Central memory CD8-positive, alpha-beta T cell (primary cell): ENCODE results near the gene ASB6.

Experiments used
- ATAC-seq: fragments of 150-1000 bp; cut with Tn5 transposase; replicated peaks from 2 replicates; pipeline ENCODE4 v1.10.0; 2022; ENCODE audit warnings: mild to moderate bottlenecking, moderate FRiP score, moderate number of reproducible peaks; ENCODE audit not compliant: poor library complexity, severe bottlenecking; ENCODE audit errors: extremely low read depth
- DNase-seq, 2 donors: peaks; one replicate each; pipeline ENCODE4 v3.0.0; 2021; ENCODE audit warnings: low spot score in 2 of 2
- H3K27ac Mint-ChIP-seq: one replicate; pipeline ENCODE4 v1.8.0; 2022; ENCODE audit warnings: low read depth, mild to moderate bottlenecking, moderate library complexity, mixed read lengths
- H3K27me3 Mint-ChIP-seq: one replicate; pipeline ENCODE4 v1.8.0; 2022; ENCODE audit warnings: mixed read lengths
- H3K36me3 Mint-ChIP-seq: one replicate; pipeline ENCODE4 v1.8.0; 2022; ENCODE audit warnings: mild to moderate bottlenecking, moderate library complexity, mixed read lengths; ENCODE audit not compliant: insufficient read depth
- H3K4me1 Mint-ChIP-seq: one replicate; pipeline ENCODE4 v1.8.0; 2022; ENCODE audit warnings: mixed read lengths
- H3K4me3 Mint-ChIP-seq: one replicate; pipeline ENCODE4 v1.8.0; 2022; ENCODE audit warnings: mild to moderate bottlenecking, moderate library complexity, mixed read lengths
- H3K9me3 Mint-ChIP-seq: one replicate; pipeline ENCODE4 v1.8.0; 2022; ENCODE audit warnings: mixed read lengths

The ASB6 gene

DNA sequence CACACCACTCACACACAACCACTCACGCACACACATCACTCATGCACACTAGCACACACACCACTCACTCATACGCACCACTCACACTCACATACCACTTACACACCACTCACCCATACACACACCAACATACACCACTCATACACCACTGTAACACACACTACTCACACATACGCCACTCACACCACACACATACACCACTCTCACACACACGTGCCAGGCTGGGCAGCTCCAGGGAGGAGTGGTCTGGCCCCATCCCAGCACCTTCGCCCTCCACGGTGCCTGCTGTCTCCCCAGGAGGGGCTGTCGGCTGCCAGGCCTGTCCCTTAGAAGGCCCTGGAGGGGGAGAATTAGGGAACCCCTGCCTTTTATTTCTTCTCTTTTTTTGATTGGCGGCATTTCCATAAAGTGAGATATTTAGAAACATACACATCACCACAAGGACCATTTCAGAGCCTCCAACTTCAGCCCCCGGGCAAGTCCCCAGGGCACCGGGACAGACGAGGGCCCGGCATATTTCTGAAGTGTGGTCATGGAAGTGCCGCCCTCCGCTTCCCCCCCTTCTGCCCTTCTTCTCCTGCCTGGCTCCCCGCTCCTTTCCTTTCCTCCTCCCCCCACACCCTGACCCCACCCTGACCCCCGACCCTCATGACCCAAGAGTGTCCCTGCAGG is 6.3 kb upstream of the ASB6 start:
- no peaks in the 10 kb centered on the region for H3K9me3 Mint-ChIP-seq
- ATAC-seq, result no peak
- no peaks in the 10 kb centered on the region for H3K27me3 Mint-ChIP-seq
- H3K4me1 Mint-ChIP-seq, result no peaks in the 10 kb centered on the region
- DNase-seq, result no peak
- H3K36me3 Mint-ChIP-seq, result peaks cover 2% of the 10 kb centered on the region
- no peak overlapping the region for H3K4me3 Mint-ChIP-seq
- H3K27ac Mint-ChIP-seq, result no peak overlapping the region

DNA sequence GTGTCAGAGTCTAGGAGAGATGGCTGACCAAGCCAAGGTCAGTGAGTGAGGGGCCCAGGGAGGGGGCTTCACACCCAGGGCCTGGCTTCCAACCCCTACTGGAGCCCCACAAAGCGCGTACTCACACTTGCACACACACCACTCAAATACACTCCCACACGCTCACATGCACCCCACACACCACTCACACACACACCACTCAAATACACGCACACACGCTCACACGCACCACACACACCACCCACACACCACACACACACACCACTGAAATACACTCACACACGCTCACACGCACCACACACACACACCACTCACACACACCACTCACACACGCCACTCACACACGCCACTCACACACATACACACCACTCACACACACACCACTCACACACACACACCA is 5.7 kb upstream of the ASB6 start:
- DNase-seq (no peak), ATAC-seq (no peak)
- H3K27ac Mint-ChIP-seq, result no peak overlapping the region
- no peaks in the 10 kb centered on the region for H3K4me1 Mint-ChIP-seq
- H3K9me3 Mint-ChIP-seq, result no peaks in the 10 kb centered on the region
- H3K4me3 Mint-ChIP-seq, result no peak overlapping the region
- no peaks in the 10 kb centered on the region for H3K27me3 Mint-ChIP-seq
- peaks cover 4% of the 10 kb centered on the region for H3K36me3 Mint-ChIP-seq

DNA sequence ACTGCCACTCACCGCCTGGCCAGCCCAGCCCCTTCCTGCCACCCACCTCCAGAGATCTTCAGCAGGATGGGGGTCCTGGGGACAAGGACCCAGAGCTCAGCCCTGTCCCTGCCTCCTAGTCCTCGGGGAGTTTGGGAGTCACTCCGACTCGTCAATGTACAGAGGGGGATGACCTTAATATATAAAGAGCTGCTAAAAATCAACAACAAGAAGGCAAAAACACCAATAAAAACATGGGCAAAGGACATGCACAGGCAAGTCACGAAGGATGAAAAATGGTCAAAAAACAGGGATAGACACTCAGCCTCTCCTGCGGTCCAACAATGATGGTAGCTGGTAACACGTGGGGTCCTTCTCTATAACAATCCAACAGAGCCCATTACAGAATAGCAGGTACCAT is 4.7 kb upstream of the ASB6 start:
- Mint-ChIP-seq H3K4me3 (no peak overlapping the region), H3K36me3 (peaks cover 12% of the 10 kb centered on the region), H3K9me3 (no peaks in the 10 kb centered on the region), H3K4me1 (no peaks in the 10 kb centered on the region), H3K27me3 (no peaks in the 10 kb centered on the region), H3K27ac (no peak overlapping the region)
- DNase-seq, result no peak
- no peak for ATAC-seq

DNA sequence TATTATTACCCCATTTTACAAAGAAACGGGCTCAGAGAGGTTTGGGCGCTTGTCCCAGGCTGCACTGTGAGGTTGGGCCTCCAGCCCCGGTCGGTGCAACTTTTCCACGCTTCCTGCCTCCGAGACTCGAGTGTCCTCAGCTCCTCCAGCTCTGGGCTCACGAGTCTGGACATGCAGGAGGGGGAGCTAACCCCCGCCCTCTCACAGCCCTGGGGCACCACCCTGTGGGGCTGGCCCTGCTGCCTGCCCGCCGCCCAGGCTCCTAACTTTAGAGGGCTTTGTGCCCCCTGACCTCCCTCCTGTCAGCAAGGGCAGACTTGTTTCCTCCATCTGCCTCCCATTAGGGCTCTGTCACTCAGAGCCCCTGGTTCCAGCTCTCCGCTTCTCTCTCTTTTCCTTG is 4.3 kb upstream of the ASB6 start:
- DNase-seq (no peak), ATAC-seq (no peak)
- Mint-ChIP-seq H3K27ac (no peak overlapping the region), H3K9me3 (no peaks in the 10 kb centered on the region), H3K4me3 (no peak overlapping the region), H3K4me1 (peaks cover 3% of the 10 kb centered on the region), H3K27me3 (no peaks in the 10 kb centered on the region), H3K36me3 (peaks cover 13% of the 10 kb centered on the region)

DNA sequence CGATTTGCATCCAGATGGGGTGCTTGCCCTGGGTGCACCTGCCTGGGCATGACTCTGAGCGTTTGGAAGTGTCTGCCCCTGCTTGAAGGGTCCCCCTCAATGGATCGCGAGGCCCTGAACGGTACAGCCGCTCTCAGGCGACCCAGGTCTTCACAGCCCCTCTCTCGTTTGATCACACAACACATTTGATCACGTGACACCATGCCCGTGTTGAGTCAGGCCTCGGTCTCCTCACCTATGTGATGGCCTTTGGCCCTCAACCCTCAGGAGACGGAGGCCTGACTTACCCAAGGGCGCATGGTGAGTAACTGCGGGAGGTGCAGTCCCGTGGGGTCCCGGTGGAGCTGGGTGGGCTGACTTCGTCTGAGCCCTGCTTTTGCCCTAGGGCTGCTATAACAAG is 3.0 kb upstream of the ASB6 start:
- no peaks in the 10 kb centered on the region for H3K27me3 Mint-ChIP-seq
- peaks cover 8% of the 10 kb centered on the region for H3K4me1 Mint-ChIP-seq
- no peak for ATAC-seq
- no peak overlapping the region for H3K4me3 Mint-ChIP-seq
- DNase-seq, result no peak
- no peaks in the 10 kb centered on the region for H3K9me3 Mint-ChIP-seq
- H3K36me3 Mint-ChIP-seq, result peaks cover 15% of the 10 kb centered on the region
- peak overlapping the region; percentile 59 for H3K27ac Mint-ChIP-seq

DNA sequence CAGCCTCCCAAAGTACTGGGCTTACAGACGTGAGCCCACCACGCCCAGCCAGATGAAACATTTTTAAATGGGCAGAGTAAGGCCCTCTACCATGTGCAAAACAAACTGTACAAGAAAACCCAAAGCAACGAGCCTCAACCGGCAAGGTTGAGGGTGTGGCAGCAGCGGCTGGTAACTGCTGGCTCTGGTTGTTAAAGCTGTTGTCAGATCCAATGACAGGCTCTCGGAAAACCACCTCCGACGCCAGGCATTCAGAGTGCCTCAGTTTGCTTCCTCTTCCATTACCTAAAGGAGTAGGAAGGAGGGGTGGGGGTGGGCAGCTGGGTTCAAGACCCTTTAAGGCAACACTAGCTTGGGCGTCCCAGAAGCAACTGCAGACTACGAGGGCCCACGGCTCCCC is 2.4 kb upstream of the ASB6 start:
- H3K36me3 Mint-ChIP-seq, result peaks cover 15% of the 10 kb centered on the region

DNA sequence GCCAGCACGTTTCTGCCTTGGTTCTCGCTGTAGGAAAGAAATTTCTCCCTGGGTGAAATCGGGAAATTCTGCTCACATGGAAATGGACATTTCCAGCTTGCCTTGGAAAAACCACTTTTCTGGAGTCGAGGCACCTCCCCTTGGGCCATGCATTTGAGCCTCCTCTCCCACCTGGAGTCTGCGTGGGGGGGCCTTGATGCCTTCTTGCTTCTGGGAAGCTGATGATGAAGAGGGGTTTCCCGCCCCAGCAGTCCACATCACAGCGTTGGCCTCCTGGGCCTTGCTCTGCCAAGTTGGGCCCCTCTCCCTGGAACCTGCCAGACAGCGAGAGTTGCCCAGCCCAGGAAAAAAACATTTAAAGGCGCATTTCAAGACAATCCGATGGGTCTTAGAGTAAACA is 1.8 kb upstream of the ASB6 start:
- peaks cover 15% of the 10 kb centered on the region for H3K36me3 Mint-ChIP-seq
- H3K4me1 Mint-ChIP-seq, result peaks cover 8% of the 10 kb centered on the region
- peak overlapping the region; percentile 13 for H3K4me3 Mint-ChIP-seq
- DNase-seq (no peak), ATAC-seq (no peak)
- H3K9me3 Mint-ChIP-seq, result no peaks in the 10 kb centered on the region
- no peak overlapping the region for H3K27ac Mint-ChIP-seq
- no peaks in the 10 kb centered on the region for H3K27me3 Mint-ChIP-seq

More for the DNA sequence above, 2.4 kb upstream of the ASB6 start:
- Mint-ChIP-seq H3K27me3 (no peaks in the 10 kb centered on the region), H3K4me1 (peaks cover 8% of the 10 kb centered on the region), H3K9me3 (no peaks in the 10 kb centered on the region), H3K4me3 (no peak overlapping the region), H3K27ac (no peak overlapping the region)
- ATAC-seq (no peak), DNase-seq (no peak)

DNA sequence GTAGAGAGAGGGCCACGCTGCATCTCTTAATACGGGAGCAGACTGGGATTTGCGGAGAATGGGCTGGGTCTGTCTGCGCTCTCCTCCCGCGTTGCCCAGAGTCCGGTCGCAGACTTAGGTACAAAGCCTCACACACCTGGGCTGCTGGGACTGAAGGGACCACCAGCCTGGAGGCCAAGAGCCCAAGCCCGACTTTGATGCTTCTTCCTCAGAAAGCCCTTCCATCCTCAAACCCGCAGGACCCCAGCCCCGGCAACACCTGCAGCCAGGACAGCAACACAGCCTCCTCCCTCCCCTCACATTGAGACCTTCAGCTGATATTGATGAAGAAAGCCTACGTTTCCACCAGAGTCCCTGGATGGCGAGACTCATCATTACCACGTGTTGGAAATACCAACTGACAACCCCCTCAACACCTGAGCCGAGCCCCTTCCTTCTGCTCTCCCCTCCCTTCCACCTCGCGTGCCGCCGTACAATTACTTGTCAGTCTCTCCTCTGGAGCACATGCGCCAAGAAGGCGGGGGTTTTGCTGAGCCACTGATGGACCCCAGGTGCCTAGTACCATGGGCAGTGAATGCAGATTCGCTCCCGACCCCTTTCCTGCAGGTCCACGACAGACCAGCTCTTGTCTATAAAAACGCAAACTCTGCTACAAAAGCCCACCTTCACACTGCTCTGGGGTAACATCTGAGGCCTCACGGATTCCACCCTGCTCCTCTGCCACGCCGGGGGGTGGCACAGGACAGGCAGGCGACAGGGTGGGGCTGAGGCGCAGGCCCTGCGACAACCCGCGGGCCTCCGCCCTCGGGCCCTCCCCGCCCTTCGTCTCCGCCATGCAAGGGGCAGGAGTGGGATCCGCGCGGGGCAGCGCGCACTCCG is 841 bp downstream of the ASB6 start:
- peaks cover 18% of the 10 kb centered on the region for H3K4me1 Mint-ChIP-seq
- H3K27me3 Mint-ChIP-seq, result no peaks in the 10 kb centered on the region
- no peak for DNase-seq
- peak overlapping the region; percentile 84 for H3K4me3 Mint-ChIP-seq
- peak; percentile 60 for ATAC-seq
- peak overlapping the region; percentile 89 for H3K27ac Mint-ChIP-seq
- peaks cover 19% of the 10 kb centered on the region for H3K36me3 Mint-ChIP-seq
- H3K9me3 Mint-ChIP-seq, result no peaks in the 10 kb centered on the region

DNA sequence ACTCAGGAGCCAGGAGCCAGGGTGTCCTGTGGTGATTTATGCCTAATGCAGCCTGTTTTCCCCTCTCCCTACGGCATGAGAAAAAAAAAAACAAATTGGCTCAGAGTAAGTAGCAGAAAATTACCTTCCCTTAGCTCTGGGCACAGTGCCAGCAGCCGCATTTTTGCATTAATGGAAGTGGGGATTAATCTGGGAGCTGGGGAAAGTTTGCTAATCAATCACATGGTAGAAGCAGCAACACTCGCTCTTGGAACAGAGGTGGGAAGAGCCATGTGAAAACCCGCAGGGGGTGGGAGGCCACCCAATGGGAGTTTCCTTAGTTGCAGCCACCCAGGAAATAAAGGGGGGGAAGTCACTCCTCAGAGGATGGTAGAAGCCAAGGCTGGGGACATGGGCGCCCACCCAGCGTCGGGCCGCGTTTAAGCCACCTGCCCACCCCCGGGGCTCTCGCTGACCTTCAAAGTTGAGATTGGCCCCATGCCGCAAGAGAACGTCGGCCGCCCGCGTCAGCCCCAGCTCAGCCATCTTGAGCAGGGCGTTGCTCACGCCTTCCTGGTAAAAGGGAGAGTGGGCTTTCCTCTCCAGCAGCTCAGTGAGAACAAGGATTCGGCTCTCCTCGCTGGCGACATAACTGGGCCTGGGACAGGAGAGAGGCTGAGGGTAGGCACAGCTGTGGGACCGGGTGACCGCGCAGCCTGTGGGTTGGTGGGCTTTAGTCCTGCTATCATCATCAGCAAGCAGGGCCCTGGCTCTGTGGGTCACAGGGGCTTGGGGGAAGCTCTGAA is 1.7 kb downstream of the ASB6 start:
- DNase-seq (no peak), ATAC-seq (no peak)
- Mint-ChIP-seq H3K27ac (peak overlapping the region; percentile 89), H3K4me3 (peak overlapping the region; percentile 84), H3K9me3 (no peaks in the 10 kb centered on the region), H3K36me3 (peaks cover 21% of the 10 kb centered on the region), H3K27me3 (no peaks in the 10 kb centered on the region), H3K4me1 (peaks cover 18% of the 10 kb centered on the region)

DNA sequence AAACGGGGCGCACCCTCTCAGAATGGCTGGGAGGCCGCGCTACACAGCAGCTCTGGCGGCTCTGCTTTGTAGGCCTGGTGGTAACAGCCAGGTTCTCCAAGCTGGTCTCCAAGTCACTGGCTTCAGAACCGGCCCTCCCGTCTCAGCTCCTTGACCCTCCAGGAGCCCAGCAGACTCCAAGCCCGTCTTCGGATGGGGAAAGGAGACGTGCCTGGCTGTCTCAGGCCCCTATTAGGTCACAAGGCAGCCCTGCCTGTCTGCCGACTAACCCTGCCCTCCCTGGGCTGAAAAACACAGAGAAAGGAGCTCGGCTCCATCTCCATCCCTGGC is 2.2 kb downstream of the ASB6 start:
- H3K4me1 Mint-ChIP-seq, result peaks cover 18% of the 10 kb centered on the region
- ATAC-seq, result no peak
- no peaks in the 10 kb centered on the region for H3K27me3 Mint-ChIP-seq
- no peak for DNase-seq
- peak overlapping the region; percentile 84 for H3K4me3 Mint-ChIP-seq
- no peaks in the 10 kb centered on the region for H3K9me3 Mint-ChIP-seq
- no peak overlapping the region for H3K27ac Mint-ChIP-seq
- H3K36me3 Mint-ChIP-seq, result peaks cover 27% of the 10 kb centered on the region

DNA sequence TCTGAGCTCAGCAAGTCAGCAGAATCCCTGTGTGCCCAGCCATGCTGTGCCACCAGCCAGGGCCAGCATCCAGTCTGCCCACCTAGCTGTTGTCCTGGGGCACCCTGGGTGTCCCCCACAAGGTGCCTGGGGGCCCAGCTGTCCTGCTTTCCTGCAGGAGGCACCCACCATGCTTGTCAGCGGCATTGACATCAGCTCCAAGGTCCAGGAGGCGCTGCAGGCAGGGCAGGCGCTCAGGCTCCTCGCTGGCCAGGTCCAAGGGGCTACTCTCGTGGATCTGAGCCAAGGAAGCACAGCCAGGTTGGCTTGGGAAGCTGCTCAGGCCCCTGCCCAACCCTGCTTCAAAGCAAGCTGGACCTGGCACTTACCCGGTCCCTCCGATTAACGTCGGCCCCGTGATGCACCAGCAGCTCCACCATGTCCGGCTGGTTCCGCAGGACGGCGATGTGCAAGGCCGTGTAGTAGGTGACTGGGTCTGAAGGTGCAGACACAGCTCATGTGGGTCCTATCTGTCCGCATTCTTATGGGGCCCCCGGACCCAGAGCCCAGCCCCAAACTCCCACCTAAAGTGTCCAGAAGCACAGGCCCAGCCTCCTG is 2.8 kb downstream of the ASB6 start:
- DNase-seq (no peak), ATAC-seq (no peak)
- H3K4me1 Mint-ChIP-seq, result peaks cover 18% of the 10 kb centered on the region
- H3K27ac Mint-ChIP-seq, result no peak overlapping the region
- no peaks in the 10 kb centered on the region for H3K9me3 Mint-ChIP-seq
- no peaks in the 10 kb centered on the region for H3K27me3 Mint-ChIP-seq
- H3K36me3 Mint-ChIP-seq, result peaks cover 28% of the 10 kb centered on the region
- H3K4me3 Mint-ChIP-seq, result no peak overlapping the region

DNA sequence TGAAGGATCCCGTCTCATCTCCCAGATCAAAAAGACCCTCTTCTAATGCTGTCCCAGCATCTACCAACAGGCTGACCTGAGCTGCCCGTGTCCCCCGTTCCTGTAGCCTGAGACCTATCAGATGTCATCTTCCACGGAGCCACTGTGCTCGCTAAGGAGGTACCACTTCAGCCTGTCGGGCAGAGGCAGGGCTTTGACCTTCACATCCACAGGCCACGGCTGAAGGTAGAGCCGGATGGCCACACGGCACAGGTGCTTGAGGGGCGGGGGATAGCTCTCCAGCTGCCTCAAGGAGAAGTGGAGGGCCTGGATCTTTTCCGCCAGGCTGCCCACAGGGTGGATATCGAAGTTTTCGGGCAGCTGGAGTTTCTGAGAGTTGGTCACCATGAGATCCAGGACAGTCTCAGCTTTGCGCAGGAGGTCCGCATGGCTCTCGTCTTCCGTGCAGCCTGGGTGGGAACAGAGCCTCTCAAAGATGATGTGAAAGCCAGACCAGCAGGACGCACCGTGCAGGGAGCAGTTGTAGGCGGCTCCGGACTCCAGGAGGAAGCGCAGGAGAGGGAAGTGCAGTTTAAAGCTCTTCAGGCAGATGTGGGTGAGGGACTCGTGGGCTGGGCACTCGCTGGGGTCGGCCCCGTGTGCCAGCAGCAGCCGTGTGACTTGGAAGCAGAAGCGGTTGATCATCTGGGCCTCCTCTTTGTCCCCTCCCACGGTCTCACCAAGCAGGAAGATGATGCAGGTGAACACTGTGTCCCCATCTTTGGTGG is 4.1 kb downstream of the ASB6 start:
- peak overlapping the region; percentile 12 for H3K4me3 Mint-ChIP-seq
- DNase-seq (no peak), ATAC-seq (no peak)
- H3K9me3 Mint-ChIP-seq, result no peaks in the 10 kb centered on the region
- H3K36me3 Mint-ChIP-seq, result peaks cover 31% of the 10 kb centered on the region
- no peaks in the 10 kb centered on the region for H3K27me3 Mint-ChIP-seq
- H3K4me1 Mint-ChIP-seq, result peaks cover 18% of the 10 kb centered on the region
- peak overlapping the region; percentile 17 for H3K27ac Mint-ChIP-seq
